NCI-H82 treated with DMSO at 0.1 percent for 48 hours (cell line): Measurements from ENCODE around the gene KDM6B.
A peak's percentile ranks its signal among the peaks of the same experiment; 100 is the strongest.
"Not testable (repeated sequence)": the region's sequence is repeated elsewhere in the genome, so short reads cannot be mapped to it uniquely, and the experiment has no call there.

Experiments used
- DNase-seq: peaks from one replicate; lab custom pipeline; 2025; ENCODE audit not compliant: unreplicated experiment; lab: John Stamatoyannopoulos, UW

KDM6B gene

GRCh38 chr17:7851438-7852261 is 17.6 kb downstream of the KDM6B start:
- DNase-seq, result peak; percentile 87

- no peak for DNase-seq
These were observed 18.2 kb downstream of the KDM6B start for GRCh38 chr17:7852262-7852670.

GRCh38 chr17:7852919-7853690 is 19.1 kb downstream of the KDM6B start:
- no peak for DNase-seq

- no peak for DNase-seq
These were observed 19.6 kb downstream of the KDM6B start for GRCh38 chr17:7853691-7854038.

GRCh38 chr17:7854078-7854777 is 20.2 kb downstream of the KDM6B start:
- DNase-seq, result no peak

- DNase-seq, result no peak
These were observed 21.0 kb downstream of the KDM6B start, which contains the start of gene TMEM88 for GRCh38 chr17:7854851-7855659. Gene TMEM88 (plus strand): TSS chr17:7855066. CDS start chr17:7855075, 9 bp downstream.

GRCh38 chr17:7855660-7856010 is 21.6 kb downstream of the KDM6B start:
- DNase-seq, result no peak

- peak; percentile 35 for DNase-seq
These were observed 22.2 kb downstream of the KDM6B start for GRCh38 chr17:7856011-7856810.

- DNase-seq, result peak; percentile 100
These were observed 23.0 kb downstream of the KDM6B start, which contains the start of gene NAA38 for GRCh38 chr17:7856811-7857712. Gene NAA38 (minus strand): TSS chr17:7857559. CDS start chr17:7857463, 96 bp downstream.

GRCh38 chr17:7857713-7858521 is 23.9 kb downstream of the KDM6B start, which contains the start of gene CYB5D1:
Gene CYB5D1 (plus strand): TSS chr17:7858003. CDS start chr17:7858135, 132 bp downstream.
- peak; percentile 99 for DNase-seq

GRCh38 chr17:7858522-7858810 is 24.4 kb downstream of the KDM6B start:
- no peak for DNase-seq

- DNase-seq, result no peak
These were observed 25.0 kb downstream of the KDM6B start for GRCh38 chr17:7859028-7859427.

GRCh38 chr17:7862692-7863437 is 28.8 kb downstream of the KDM6B start:
- DNase-seq, result peak; percentile 10

GRCh38 chr17:7864384-7864783 is 30.4 kb downstream of the KDM6B start:
- not testable (repeated sequence) for DNase-seq

- DNase-seq, result no peak
These were observed 31.1 kb downstream of the KDM6B start for GRCh38 chr17:7864995-7865650.

GRCh38 chr17:7867881-7868329 is 33.9 kb downstream of the KDM6B start:
- no peak for DNase-seq

- no peak for DNase-seq
These were observed 39.0 kb downstream of the KDM6B start for GRCh38 chr17:7873051-7873450.
